ENCODE results near the gene MRAS.

MRAS gene

DNA sequence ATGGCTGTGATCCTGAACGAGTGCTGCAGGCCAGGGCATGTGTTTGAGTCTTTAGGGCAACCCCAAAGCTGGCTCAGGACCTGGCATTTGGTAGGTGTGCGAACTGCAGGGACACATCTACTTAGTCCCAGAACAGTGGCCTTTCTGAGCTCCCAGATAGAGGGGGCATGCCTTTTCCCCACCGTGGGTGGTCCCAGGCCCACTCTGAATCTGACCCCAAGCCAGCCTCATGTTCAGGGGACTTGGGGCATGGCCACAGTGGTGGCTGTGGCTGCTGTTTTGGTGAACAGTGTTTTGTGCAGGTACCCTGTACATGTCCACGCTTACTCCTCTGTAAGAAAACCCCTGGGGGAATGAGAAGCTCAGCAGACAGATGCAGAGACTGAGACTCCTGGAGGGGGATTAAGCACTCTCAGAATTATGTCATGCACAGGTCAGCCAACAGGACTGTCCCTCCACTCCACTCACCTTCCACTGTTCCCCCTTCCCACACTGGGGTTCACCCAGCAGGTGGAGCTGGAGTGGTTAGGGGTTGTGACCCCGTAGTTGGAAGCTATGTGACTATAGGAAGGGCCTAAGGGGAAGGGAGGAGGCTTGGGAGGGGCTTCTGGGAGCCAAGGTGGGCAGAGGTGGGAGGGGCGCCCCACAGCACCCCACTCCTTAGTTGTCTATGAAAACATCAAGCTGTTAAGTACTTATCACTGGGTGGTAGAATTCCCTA is 102.5 kb downstream of the MRAS start (continued):
- TF ChIP-seq, protein P1, sequence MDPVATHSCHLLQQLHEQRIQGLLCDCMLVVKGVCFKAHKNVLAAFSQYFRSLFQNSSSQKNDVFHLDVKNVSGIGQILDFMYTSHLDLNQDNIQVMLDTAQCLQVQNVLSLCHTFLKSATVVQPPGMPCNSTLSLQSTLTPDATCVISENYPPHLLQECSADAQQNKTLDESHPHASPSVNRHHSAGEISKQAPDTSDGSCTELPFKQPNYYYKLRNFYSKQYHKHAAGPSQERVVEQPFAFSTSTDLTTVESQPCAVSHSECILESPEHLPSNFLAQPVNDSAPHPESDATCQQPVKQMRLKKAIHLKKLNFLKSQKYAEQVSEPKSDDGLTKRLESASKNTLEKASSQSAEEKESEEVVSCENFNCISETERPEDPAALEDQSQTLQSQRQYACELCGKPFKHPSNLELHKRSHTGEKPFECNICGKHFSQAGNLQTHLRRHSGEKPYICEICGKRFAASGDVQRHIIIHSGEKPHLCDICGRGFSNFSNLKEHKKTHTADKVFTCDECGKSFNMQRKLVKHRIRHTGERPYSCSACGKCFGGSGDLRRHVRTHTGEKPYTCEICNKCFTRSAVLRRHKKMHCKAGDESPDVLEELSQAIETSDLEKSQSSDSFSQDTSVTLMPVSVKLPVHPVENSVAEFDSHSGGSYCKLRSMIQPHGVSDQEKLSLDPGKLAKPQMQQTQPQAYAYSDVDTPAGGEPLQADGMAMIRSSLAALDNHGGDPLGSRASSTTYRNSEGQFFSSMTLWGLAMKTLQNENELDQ (tag by site-specific recombination; IDR thresholded peaks at IDR 0.05; ENCODE audit: low read depth) = no peak
- TF ChIP-seq OSR2 (tag by site-specific recombination; IDR thresholded peaks at IDR 0.05) (no peak), ZNF146 (tag by site-specific recombination; IDR thresholded peaks at IDR 0.05) (no peak), ZNF629 (tag by site-specific recombination; IDR thresholded peaks at IDR 0.05) (no peak), ZNF571 (tag by site-specific recombination; IDR thresholded peaks at IDR 0.05) (no peak), ZNF521 (tag by site-specific recombination; IDR thresholded peaks at IDR 0.05) (no peak)

DNA sequence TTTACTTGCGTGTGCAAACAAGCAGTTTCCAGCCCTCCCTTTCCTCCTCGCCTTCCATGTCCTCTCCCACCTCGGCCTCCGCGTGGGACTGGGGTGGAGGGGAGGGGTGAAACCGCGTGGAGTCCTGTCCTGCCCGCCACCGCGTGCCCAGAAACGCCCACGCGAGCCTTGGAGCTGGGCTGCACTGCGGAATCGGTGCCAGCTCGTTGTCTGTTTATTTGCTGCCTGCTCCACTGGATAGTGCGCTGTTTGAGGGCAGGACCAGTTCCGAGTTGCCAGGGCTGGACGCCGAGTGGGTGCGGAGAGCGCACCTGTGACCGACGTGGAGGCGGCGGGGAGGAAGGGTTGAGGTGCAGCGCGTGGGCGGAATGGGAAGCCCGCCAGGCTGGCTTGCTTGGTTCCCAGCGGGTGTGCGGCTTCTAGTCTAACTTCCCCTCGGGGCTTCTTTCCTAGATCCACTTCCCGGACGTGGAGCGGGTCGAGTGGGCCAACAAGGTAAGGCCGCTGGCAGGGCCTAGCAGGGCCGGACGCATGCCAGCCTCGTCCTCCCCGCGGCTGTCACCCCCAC is 103.3 kb downstream of the MRAS start:
- CTCF ChIA-PET = no interaction called here

More for the DNA sequence above, 103.3 kb downstream of the MRAS start:
- POLR2A ChIA-PET = interaction anchor here (0.7 kb wide), 1 partner anchor 9 kb away, joined by 3 read pairs; no protein-coding TSS in a partner anchor
- Histone ChIP-seq H3K27ac (ENCODE audit: extremely low read depth, low read depth, low read length) (no peak overlapping the region), H3K4me1 (ENCODE audit: control insufficient read depth, insufficient read depth, low read length) (no peaks in the 10 kb centered on the region), H3K9me3 (ENCODE audit: control insufficient read depth, insufficient read depth, low read depth, low read length) (no peaks in the 10 kb centered on the region), H3K4me3 (ENCODE audit: low read depth, low read length) (no peak overlapping the region), H3K36me3 (ENCODE audit: control insufficient read depth in 2 of 2, insufficient read depth in 1 of 2, low read length in 2 of 2) (no peaks in the 10 kb centered on the region)
- TF ChIP-seq IKZF3 (tag by site-specific recombination; IDR thresholded peaks at IDR 0.05) (no peak), SETDB1 (IDR thresholded peaks at IDR 0.05; ENCODE audit: insufficient read length, low read length) (no peak), ZNF707 (tag by site-specific recombination; IDR thresholded peaks at IDR 0.05) (no peak), YY1 (tag by site-specific recombination; IDR thresholded peaks at IDR 0.05) (no peak), ZBTB6 (tag by site-specific recombination; IDR thresholded peaks at IDR 0.05) (no peak), EGR2 (tag by site-specific recombination; IDR thresholded peaks at IDR 0.05; ENCODE audit: low read depth) (0 out of 2 replicates have a peak, but pooled peaks have one; percentile 8), MEIS1 (CRISPR knock-in tag; IDR thresholded peaks at IDR 0.05; ENCODE audit: borderline replicate concordance) (no peak), ZFHX2 (tag by site-specific recombination; conservative IDR thresholded peaks at IDR 0.05) (peak; percentile 42), ZNF510 (tag by site-specific recombination; IDR thresholded peaks at IDR 0.05; ENCODE audit: insufficient replicate concordance) (no peak), HOXC10 (CRISPR knock-in tag; IDR thresholded peaks at IDR 0.05) (no peak), ZNF658 (tag by site-specific recombination; IDR thresholded peaks at IDR 0.05) (no peak), CTCF (tag by site-specific recombination; IDR thresholded peaks at IDR 0.05) (no peak), ZNF423 (tag by site-specific recombination; IDR thresholded peaks at IDR 0.05) (no peak), PATZ1 (tag by site-specific recombination; IDR thresholded peaks at IDR 0.05) (no peak)

Measured in HEK293 (cell line).